Small intestine (tissue), 7 donors: ENCODE data around the gene OSBPL6. TPM values are rescaled to one million over a fixed set of nuclear protein-coding genes. Genes with fewer than 3 reads are reported as not detected.
A peak's percentile ranks its signal among the peaks of the same experiment; 100 is the strongest.

ENCODE experiments used
- DNase-seq, 2 donors: peaks; one replicate each; pipeline versions ENCODE4 v3.0.0 to v3.0.0-alpha.2; 2013
- FAIRE-seq: peaks from 2 replicates; lab custom pipeline; 2012; peaks lifted over from hg19 to GRCh38; lab: Jason Lieb, UNC
- H3K27ac ChIP-seq, 3 donors: one replicate each; pipeline ENCODE4 v1.5.1; 2013; ENCODE audit warnings: low read length in 2 of 3, mild to moderate bottlenecking in 2 of 3, control low read depth in 1 of 3, inconsistent platforms in 1 of 3, low read depth in 1 of 3, moderate library complexity in 1 of 3
- H3K27me3 ChIP-seq, 3 donors: one replicate each; pipeline ENCODE4 v1.6.1; 2013; ENCODE audit warnings: low read length in 3 of 3, inconsistent platforms in 1 of 3; ENCODE audit not compliant: control insufficient read depth in 3 of 3, insufficient read depth in 3 of 3
- H3K36me3 ChIP-seq, 3 donors: one replicate each; pipeline ENCODE4 v1.6.1; 2013; ENCODE audit warnings: low read length in 3 of 3, inconsistent platforms in 1 of 3, low read depth in 1 of 3, mild to moderate bottlenecking in 1 of 3, moderate library complexity in 1 of 3; ENCODE audit not compliant: control insufficient read depth in 3 of 3, insufficient read depth in 2 of 3
- H3K4me1 ChIP-seq, 3 donors: one replicate each; pipeline ENCODE4 v1.6.1; 2013; ENCODE audit warnings: low read length in 2 of 3, inconsistent platforms in 1 of 3, low read depth in 1 of 3, mild to moderate bottlenecking in 1 of 3, moderate library complexity in 1 of 3; ENCODE audit not compliant: control insufficient read depth in 3 of 3, insufficient read depth in 2 of 3
- H3K4me3 ChIP-seq, 3 donors: one replicate each; pipeline ENCODE4 v1.5.1; 2013; ENCODE audit warnings: low read length in 3 of 3, control low read depth in 1 of 3, inconsistent platforms in 1 of 3, low read depth in 1 of 3, mild to moderate bottlenecking in 1 of 3, moderate library complexity in 1 of 3
- H3K9me3 ChIP-seq, 2 donors: one replicate each; pipeline ENCODE4 v1.6.1; 2013; ENCODE audit warnings: low read depth in 1 of 2, low read length in 1 of 2; ENCODE audit not compliant: control insufficient read depth in 2 of 2, insufficient read depth in 1 of 2
- WGBS, 3 donors: extraction: QIAGEN DNeasy Blood & Tissue Kit; methylation state at CpG; one replicate each; pipeline ENCODE4 v1.1.7; 2013; 5-methylcytosine and 5-hydroxymethylcytosine counted together
- polyA plus RNA-seq, 4 donors: library from polyadenylated mRNA; stranded (reverse) in 3 of 4; unstranded in 1 of 4; fragments of 200-250 nt in 3 of 4; fragments of 120-200 nt in 1 of 4; gene quantifications; one replicate each; pipeline versions ENCODE4 v1.2.1 to v1.2.3, GENCODE V29; 2013
- donor health status: healthy with polysubstance abuse.
- donor health status: control.
- donor health status: control.
- donor health status: Bipolar disorder and iron deficiency.
- donor health status: healthy.

OSBPL6 gene
- polyA plus RNA-seq, 4 donors = 0.87 to 4.4 (median 1.5) TPM

DNA sequence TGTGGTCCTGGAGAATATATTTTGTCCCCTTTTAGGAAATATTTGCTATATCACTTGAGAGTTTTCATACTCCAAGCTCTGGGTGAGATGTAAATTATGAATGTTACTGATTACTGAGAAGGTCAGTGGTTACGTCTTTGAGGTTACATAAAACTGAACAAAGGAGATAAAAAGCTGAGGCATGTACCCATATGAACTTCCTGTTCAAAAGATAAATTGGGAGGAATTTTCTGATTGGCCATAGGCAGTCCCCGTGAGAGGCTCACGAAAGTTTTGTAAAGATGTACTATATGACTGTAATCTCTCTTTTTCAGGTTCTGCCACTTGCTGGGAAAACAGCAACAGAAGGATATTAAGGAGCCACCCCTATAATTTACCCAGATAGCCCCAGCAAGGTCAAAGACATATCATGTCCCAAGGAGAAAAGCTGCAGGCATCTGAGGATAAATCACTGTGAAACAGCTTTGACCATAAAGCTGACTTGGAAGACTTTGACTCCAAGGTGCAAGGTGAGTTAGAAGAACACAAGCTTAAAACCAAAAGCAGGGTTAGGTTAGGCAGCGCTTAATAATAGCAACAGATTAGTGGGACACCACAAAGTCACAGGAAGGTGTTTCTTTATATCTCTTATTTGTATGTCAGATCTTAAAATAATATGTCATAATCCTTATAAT lies 90.4 kb downstream of the OSBPL6 start:
- Histone ChIP-seq H3K4me3 (no peak overlapping the region), H3K36me3 (no peaks in the 10 kb centered on the region), H3K9me3 (peaks cover 0 to 2% of the 10 kb centered on the region in 2 donors), H3K27ac (no peak overlapping the region), H3K4me1 (peaks cover 0 to 17% (median 0%) of the 10 kb centered on the region in 3 donors), H3K27me3 (no peaks in the 10 kb centered on the region)
- DNase-seq (peak; percentile 24 to 58), FAIRE-seq (no peak)
- 68 to 76% (median 75%) methylated on average over 4 of the region's 4 CpGs for WGBS, 3 donors

DNA sequence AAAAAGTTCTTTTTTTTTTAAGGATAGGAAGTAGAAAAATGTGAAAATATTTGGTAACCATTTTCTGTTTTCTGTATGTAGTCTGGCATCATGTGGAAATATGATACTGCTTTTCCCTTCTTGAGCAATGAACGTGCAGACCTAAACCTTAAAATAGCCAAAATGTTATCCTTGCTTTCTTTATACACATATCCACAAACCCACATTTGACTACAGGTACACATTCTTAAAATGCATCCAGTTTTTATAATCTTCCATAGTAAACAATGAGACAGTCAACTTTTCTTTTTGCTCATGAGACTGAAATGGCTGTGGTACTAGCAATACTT lies 90.9 kb downstream of the OSBPL6 start:
- H3K36me3 ChIP-seq = no peaks in the 10 kb centered on the region
- H3K27me3 ChIP-seq = no peaks in the 10 kb centered on the region
- 79 to 97% (median 79%) methylated on average over 1 of the region's 1 CpG for WGBS, 3 donors
- peaks cover 0 to 13% (median 0%) of the 10 kb centered on the region in 3 donors for H3K4me1 ChIP-seq
- no peak for DNase-seq
- FAIRE-seq = no peak
- no peak overlapping the region for H3K27ac ChIP-seq
- no peak overlapping the region for H3K4me3 ChIP-seq
- H3K9me3 ChIP-seq = no peaks in the 10 kb centered on the region

DNA sequence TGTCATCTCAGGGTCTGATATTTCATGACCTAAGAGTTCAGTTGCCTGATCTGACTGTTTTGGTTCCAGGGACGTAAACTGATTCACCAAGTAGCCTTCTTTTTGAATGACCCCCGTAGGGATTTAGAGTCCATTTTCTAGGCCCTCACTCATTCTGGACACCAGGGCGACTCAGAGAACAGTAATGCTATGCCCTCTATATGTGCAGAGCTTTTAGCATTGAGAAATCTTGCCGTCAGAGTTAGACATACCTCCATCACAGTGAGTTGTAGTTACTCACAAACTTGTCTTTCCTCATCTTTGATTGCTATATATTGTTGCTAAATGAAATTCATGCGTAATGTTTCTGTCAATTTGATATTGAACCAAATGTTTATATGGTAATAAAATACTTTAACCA lies 92.3 kb downstream of the OSBPL6 start:
- no peak overlapping the region for H3K27ac ChIP-seq
- no peak overlapping the region for H3K4me3 ChIP-seq
- FAIRE-seq (no peak), DNase-seq (no peak)
- H3K27me3 ChIP-seq = no peaks in the 10 kb centered on the region
- H3K4me1 ChIP-seq = peaks cover 0 to 11% (median 0%) of the 10 kb centered on the region in 3 donors
- H3K36me3 ChIP-seq = no peaks in the 10 kb centered on the region
- 67 to 75% (median 74%) methylated on average over 5 of the region's 5 CpGs for WGBS, 3 donors
- no peaks in the 10 kb centered on the region for H3K9me3 ChIP-seq

DNA sequence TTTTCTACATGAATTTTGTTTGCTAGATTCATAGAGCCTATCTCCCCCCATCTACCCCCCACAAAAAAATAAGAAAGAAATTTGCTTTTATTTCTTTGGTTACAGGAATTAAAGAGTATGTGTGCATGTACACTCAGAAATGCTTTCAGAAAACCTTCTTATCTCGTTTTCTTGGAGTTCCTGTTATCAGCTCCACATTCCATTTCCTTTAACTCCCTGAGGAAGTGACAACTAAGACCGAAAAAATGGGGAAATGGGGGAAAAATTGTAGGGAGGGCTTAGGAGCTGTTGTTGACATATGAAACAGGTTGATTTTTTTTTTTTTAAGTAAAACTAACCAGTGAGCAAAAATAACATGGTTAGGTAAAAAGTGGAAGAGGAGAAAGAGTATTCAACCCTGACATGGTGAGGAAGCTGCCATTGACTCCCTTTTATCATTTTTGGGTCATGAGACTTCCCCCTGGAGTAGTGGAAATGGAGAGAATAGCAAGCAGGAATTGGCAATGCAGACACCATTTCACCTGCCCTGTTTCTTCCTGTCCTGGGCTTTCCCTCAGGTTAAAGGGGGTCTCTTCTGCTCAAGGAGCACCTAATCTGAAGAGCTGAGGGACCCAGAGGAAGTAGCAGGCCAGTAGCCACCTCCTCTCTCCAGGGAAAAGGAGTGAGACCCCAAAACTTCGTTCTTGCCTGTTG lies 93.5 kb downstream of the OSBPL6 start:
- no peak for FAIRE-seq

GRCh38 chr2:178291703-178292102 lies 97.4 kb downstream of the OSBPL6 start:
- DNase-seq (no peak), FAIRE-seq (no peak)
- Histone ChIP-seq H3K9me3 (no peaks in the 10 kb centered on the region), H3K27ac (no peak overlapping the region), H3K27me3 (no peaks in the 10 kb centered on the region), H3K4me1 (no peaks in the 10 kb centered on the region), H3K36me3 (no peaks in the 10 kb centered on the region), H3K4me3 (no peak overlapping the region)

More for the DNA sequence above, 93.5 kb downstream of the OSBPL6 start:
- Histone ChIP-seq H3K27ac (no peak overlapping the region), H3K4me1 (peaks cover 0 to 3% (median 0%) of the 10 kb centered on the region in 3 donors), H3K36me3 (no peaks in the 10 kb centered on the region), H3K9me3 (no peaks in the 10 kb centered on the region), H3K4me3 (no peak overlapping the region), H3K27me3 (no peaks in the 10 kb centered on the region)
- 40 to 47% (median 43%) methylated on average over 3 of the region's 3 CpGs for WGBS, 3 donors
- no peak for DNase-seq

GRCh38 chr2:178292586-178292985 lies 98.3 kb downstream of the OSBPL6 start:
- H3K4me1 ChIP-seq = no peaks in the 10 kb centered on the region
- no peak for FAIRE-seq
- H3K27ac ChIP-seq = no peak overlapping the region
- H3K27me3 ChIP-seq = no peaks in the 10 kb centered on the region
- 13 to 41% (median 17%) methylated on average over 1 of the region's 1 CpG for WGBS, 3 donors
- DNase-seq = peak in 1 of 2 donors; percentile 22
- H3K4me3 ChIP-seq = no peak overlapping the region
- H3K9me3 ChIP-seq = no peaks in the 10 kb centered on the region
- H3K36me3 ChIP-seq = no peaks in the 10 kb centered on the region

DNA sequence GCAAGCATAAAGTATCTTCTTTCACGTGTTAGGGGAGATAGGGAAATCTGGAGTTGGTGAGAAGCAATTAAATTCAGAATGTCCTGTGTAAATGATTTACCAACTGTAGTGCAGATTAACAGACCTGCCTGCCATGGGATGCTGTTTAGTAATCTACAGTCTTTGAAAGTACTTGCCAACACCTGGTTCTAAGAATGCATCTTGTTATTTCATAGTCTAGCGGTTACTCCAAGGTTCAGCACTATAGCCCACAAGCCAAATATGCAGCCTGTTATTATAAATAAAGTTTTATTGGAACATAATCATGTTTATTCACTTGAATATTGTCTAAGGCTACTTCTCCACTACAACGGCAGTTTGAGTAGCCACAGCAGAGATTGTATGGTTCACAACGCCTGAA lies 100.8 kb downstream of the OSBPL6 start:
- Histone ChIP-seq H3K27me3 (no peaks in the 10 kb centered on the region), H3K4me1 (no peaks in the 10 kb centered on the region), H3K4me3 (no peak overlapping the region), H3K36me3 (no peaks in the 10 kb centered on the region), H3K27ac (no peak overlapping the region), H3K9me3 (no peaks in the 10 kb centered on the region)
- peak; percentile 60 to 65 for DNase-seq
- 29 to 73% (median 39%) methylated on average over 4 of the region's 4 CpGs for WGBS, 3 donors
- FAIRE-seq = no peak

DNA sequence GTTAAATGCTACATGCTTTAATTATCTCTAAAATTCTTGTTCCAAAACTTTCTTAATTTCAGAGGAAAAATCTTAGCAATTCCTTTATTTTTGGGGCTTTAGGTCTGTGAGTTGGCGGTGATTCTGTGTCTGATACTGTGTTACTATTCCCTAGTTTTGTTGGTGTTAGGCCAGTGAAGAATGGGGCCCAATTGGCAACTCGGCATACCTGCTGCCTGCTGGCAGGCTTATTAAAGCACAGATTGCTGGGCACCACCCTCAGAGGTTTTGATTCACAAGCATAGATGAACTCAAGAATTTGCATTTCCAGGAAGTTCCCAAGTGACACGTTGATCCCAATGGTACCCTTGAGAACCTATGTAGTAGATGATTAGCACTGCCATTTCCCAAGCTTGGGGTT lies 101.6 kb downstream of the OSBPL6 start:
- DNase-seq = no peak
- H3K27me3 ChIP-seq = no peaks in the 10 kb centered on the region
- FAIRE-seq = no peak
- no peaks in the 10 kb centered on the region for H3K36me3 ChIP-seq
- WGBS, 3 donors = 84 to 89% (median 85%) methylated on average over 3 of the region's 3 CpGs
- H3K9me3 ChIP-seq = peaks cover 0 to 2% of the 10 kb centered on the region in 2 donors
- H3K4me3 ChIP-seq = no peak overlapping the region
- no peak overlapping the region for H3K27ac ChIP-seq
- H3K4me1 ChIP-seq = no peaks in the 10 kb centered on the region
